ENCODE data around the gene PSIP1.

GRCh38 chr9:15499139-15499538, 11.6 kb downstream of the PSIP1 start:
- TF ChIP-seq, protein P1, sequence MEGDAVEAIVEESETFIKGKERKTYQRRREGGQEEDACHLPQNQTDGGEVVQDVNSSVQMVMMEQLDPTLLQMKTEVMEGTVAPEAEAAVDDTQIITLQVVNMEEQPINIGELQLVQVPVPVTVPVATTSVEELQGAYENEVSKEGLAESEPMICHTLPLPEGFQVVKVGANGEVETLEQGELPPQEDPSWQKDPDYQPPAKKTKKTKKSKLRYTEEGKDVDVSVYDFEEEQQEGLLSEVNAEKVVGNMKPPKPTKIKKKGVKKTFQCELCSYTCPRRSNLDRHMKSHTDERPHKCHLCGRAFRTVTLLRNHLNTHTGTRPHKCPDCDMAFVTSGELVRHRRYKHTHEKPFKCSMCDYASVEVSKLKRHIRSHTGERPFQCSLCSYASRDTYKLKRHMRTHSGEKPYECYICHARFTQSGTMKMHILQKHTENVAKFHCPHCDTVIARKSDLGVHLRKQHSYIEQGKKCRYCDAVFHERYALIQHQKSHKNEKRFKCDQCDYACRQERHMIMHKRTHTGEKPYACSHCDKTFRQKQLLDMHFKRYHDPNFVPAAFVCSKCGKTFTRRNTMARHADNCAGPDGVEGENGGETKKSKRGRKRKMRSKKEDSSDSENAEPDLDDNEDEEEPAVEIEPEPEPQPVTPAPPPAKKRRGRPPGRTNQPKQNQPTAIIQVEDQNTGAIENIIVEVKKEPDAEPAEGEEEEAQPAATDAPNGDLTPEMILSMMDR (IDR thresholded peaks at IDR 0.05) = no peak
- no peak for TF ChIP-seq POLR2A (IDR thresholded peaks at IDR 0.05)

Data from gastroesophageal sphincter (tissue), 3 donors.